Keratinocyte (primary cell): ENCODE data around the gene SLC8A1. TPM values are rescaled to one million over a fixed set of nuclear protein-coding genes. Genes with fewer than 3 reads are reported as not detected.
A peak's percentile ranks its signal among the peaks of the same experiment; 100 is the strongest.

Experiments used
- DNase-seq: peaks from one replicate; pipeline ENCODE4 v3.0.0-alpha.2; 2011; ENCODE audit warnings: low read depth, missing footprints, low spot score
- FAIRE-seq: peaks from 2 replicates; lab custom pipeline; 2011; peaks lifted over from hg19 to GRCh38; lab: Jason Lieb, UNC
- H2AFZ ChIP-seq: 2 replicates; pipeline ENCODE4 v1.6.0; 2012; ENCODE audit warnings: low read length, control low read depth, inconsistent platforms; ENCODE audit not compliant: control insufficient read depth
- H3K27ac ChIP-seq: 2 replicates; pipeline ENCODE4 v1.5.1; 2011; ENCODE audit warnings: low read length; ENCODE audit not compliant: control insufficient read depth, insufficient read depth
- H3K27me3 ChIP-seq: 3 replicates; pipeline ENCODE4 v1.6.0; 2011; ENCODE audit warnings: low read length; ENCODE audit not compliant: control insufficient read depth, insufficient read depth; ENCODE audit errors: extremely low read depth
- H3K36me3 ChIP-seq, 2 experiments: 2 replicates in 1 of 2; 3 replicates in 1 of 2; pipeline ENCODE4 v1.5.1; 2011; ENCODE audit warnings: low read length in 2 of 2, mild to moderate bottlenecking in 1 of 2; ENCODE audit not compliant: control insufficient read depth in 2 of 2, insufficient read depth in 2 of 2; ENCODE audit errors: extremely low read depth in 1 of 2
- H3K4me1 ChIP-seq: 3 replicates; pipeline ENCODE4 v1.5.1; 2011; ENCODE audit warnings: low read length; ENCODE audit not compliant: control insufficient read depth, insufficient read depth; ENCODE audit errors: extremely low read depth
- H3K4me2 ChIP-seq: 3 replicates; pipeline ENCODE4 v1.6.0; 2011; ENCODE audit warnings: low read depth, low read length; ENCODE audit not compliant: control insufficient read depth, insufficient read depth; ENCODE audit errors: extremely low read depth
- H3K4me3 ChIP-seq, 3 experiments: fragments of 200-600 bp in 1 of 3; sonication (generic) in 1 of 3; 2 replicates in 2 of 3; 3 replicates in 1 of 3; pipeline ENCODE4 v1.5.1; 2011 to 2016; ENCODE audit warnings: low read length in 3 of 3, mild to moderate bottlenecking in 3 of 3, control low read depth in 2 of 3, inconsistent platforms in 1 of 3, low read depth in 1 of 3, mixed read lengths in 1 of 3, mixed run types in 1 of 3, moderate library complexity in 1 of 3; ENCODE audit not compliant: control insufficient read depth in 2 of 3, insufficient read depth in 2 of 3; ENCODE audit errors: extremely low read depth in 1 of 3
- H3K79me2 ChIP-seq: 2 replicates; pipeline ENCODE4 v1.6.0; 2012; ENCODE audit warnings: low read length; ENCODE audit not compliant: control insufficient read depth, insufficient read depth
- H3K9ac ChIP-seq: 3 replicates; pipeline ENCODE4 v1.6.0; 2011; ENCODE audit warnings: low read length; ENCODE audit not compliant: control insufficient read depth, insufficient read depth; ENCODE audit errors: extremely low read depth
- H3K9me1 ChIP-seq: 3 replicates; pipeline ENCODE4 v1.6.0; 2011; ENCODE audit warnings: low read length; ENCODE audit not compliant: control insufficient read depth, insufficient read depth; ENCODE audit errors: extremely low read depth
- H3K9me3 ChIP-seq: 2 replicates; pipeline ENCODE4 v1.5.1; 2012; ENCODE audit warnings: low read depth, low read length; ENCODE audit not compliant: control insufficient read depth
- H4K20me1 ChIP-seq: 3 replicates; pipeline ENCODE4 v1.6.0; 2011; ENCODE audit warnings: low read length; ENCODE audit not compliant: control insufficient read depth, insufficient read depth; ENCODE audit errors: extremely low read depth
- CTCF ChIP-seq, 3 experiments: IDR thresholded peaks in 1 of 3; conservative IDR thresholded peaks in 1 of 3; optimal IDR thresholded peaks in 1 of 3; 2 replicates in 2 of 3; 3 replicates in 1 of 3; pipeline versions ENCODE3 to v1.5.1; 2011; ENCODE audit warnings: low read length in 3 of 3, mild to moderate bottlenecking in 3 of 3, moderate library complexity in 2 of 3, control low read depth in 1 of 3, inconsistent platforms in 1 of 3; ENCODE audit not compliant: insufficient read depth in 2 of 3; ENCODE audit errors: extremely low read depth in 1 of 3
- EZH2 ChIP-seq: IDR thresholded peaks from one replicate; pipeline ENCODE4 v1.6.1; 2012; ENCODE audit warnings: inconsistent platforms, mild to moderate bottlenecking, low read length, moderate library complexity
- dilution Hi-C: fragments of 300-500 bp; cut with MboI; formaldehyde crosslinking; loops from one replicate; pipeline ENCODE4 v1.7.0; 2020; ENCODE audit warnings: low sequenced_read_pairs; ENCODE audit not compliant: extremely low pct_ligation_motif_present
- polyA plus RNA-seq, 5 experiments: library from polyadenylated mRNA; depleted of rRNA in 3 of 5; stranded (reverse) in 3 of 5; stranded (forward) in 1 of 5; unstranded in 1 of 5; fragments of >200 nt; gene quantifications; 1 replicate in 1 of 5; 2 replicates in 3 of 5; 3 replicates in 1 of 5; pipeline versions ENCODE4 v1.2.1 to v1.2.3, GENCODE V29; 2011 to 2012; ENCODE audit warnings: missing spikeins in 2 of 5, low read depth in 1 of 5, low replicate concordance in 1 of 5

SLC8A1 gene
- polyA plus RNA-seq, 1 donor (not counting 4 experiments of a cell fraction or from before 2014, with no cell fraction given) = 2.7 TPM

GRCh38 chr2:40242315-40242714 lies 209.6 kb downstream of the SLC8A1 start:
- Histone ChIP-seq H3K9me1 (no peaks in the 10 kb centered on the region), H3K27me3 (no peaks in the 10 kb centered on the region), H3K4me1 (peaks cover 6% of the 10 kb centered on the region), H3K4me2 (no peak overlapping the region), H2AFZ (no peak overlapping the region), H3K36me3 (no peaks in the 10 kb centered on the region), H3K79me2 (no peaks in the 10 kb centered on the region), H3K27ac (no peak overlapping the region), H3K4me3 (no peak overlapping the region), H3K9ac (no peak overlapping the region), H4K20me1 (no peaks in the 10 kb centered on the region), H3K9me3 (no peaks in the 10 kb centered on the region)
- DNase-seq (no peak), FAIRE-seq (no peak)
- dilution Hi-C loops = no loop called here
- no peak for TF ChIP-seq EZH2
- no peak for TF ChIP-seq CTCF (optimal IDR thresholded peaks at IDR 0.05 in 1 of 3, IDR thresholded peaks at IDR 0.05 in 1 of 3, conservative IDR thresholded peaks at IDR 0.05 in 1 of 3; ENCODE audit: extremely low read depth in 1 of 3, insufficient read depth in 2 of 3, low read length in 3 of 3)

- Histone ChIP-seq H4K20me1 (no peaks in the 10 kb centered on the region), H3K4me3 (no peak overlapping the region), H2AFZ (no peak overlapping the region), H3K27me3 (no peaks in the 10 kb centered on the region), H3K36me3 (no peaks in the 10 kb centered on the region), H3K9me1 (no peaks in the 10 kb centered on the region), H3K9me3 (no peaks in the 10 kb centered on the region), H3K79me2 (no peaks in the 10 kb centered on the region), H3K27ac (no peak overlapping the region), H3K4me2 (peak overlapping the region; percentile 25), H3K4me1 (peaks cover 6% of the 10 kb centered on the region), H3K9ac (no peak overlapping the region)
- DNase-seq (peak; percentile 7), FAIRE-seq (peak; percentile 44)
- TF ChIP-seq EZH2 = no peak
- no peak for TF ChIP-seq CTCF (optimal IDR thresholded peaks at IDR 0.05 in 1 of 3, IDR thresholded peaks at IDR 0.05 in 1 of 3, conservative IDR thresholded peaks at IDR 0.05 in 1 of 3; ENCODE audit: extremely low read depth in 1 of 3, insufficient read depth in 2 of 3, low read length in 3 of 3)
- dilution Hi-C loops = no loop called here
Observed at GRCh38 chr2:40240070-40240469, 211.8 kb downstream of the SLC8A1 start.
